VCaP (cell line): ENCODE results near the gene VIP.
"Not testable (repeated sequence)": the region's sequence is repeated elsewhere in the genome, so short reads cannot be mapped to it uniquely, and the experiment has no call there.

ENCODE experiments used
- H3K27ac ChIP-seq: fragments of 450-650 bp; 2 replicates; pipeline ENCODE4 v1.5.1; 2017
- TF ChIP-seq, protein P1 (sequence below): fragments of 450-650 bp; conservative IDR thresholded peaks from 2 replicates; pipeline ENCODE4 v1.5.1; 2017; ENCODE audit warnings: mild to moderate bottlenecking, moderate library complexity

The VIP gene

DNA sequence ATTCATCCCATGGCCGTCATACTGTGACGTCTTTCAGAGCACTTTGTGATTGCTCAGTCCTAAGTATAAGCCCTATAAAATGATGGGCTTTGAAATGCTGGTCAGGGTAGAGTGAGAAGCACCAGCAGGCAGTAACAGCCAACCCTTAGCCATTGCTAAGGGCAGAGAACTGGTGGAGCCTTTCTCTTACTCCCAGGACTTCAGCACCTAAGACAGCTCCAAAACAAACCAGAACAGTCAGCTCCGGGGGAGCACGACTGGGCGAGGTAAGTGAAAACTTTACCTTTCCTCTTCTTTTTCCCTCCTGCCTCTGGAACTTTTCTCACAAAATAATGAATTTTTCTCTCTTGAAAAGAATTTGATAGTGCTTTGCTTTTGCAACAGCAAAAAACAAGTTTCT lies at the start of gene VIP:
VIP (plus strand) TSS at position 104 of the 400 bp plus-strand sequence. CDS start 1,381 bp downstream, outside the sequence.
- TF ChIP-seq, protein P1, sequence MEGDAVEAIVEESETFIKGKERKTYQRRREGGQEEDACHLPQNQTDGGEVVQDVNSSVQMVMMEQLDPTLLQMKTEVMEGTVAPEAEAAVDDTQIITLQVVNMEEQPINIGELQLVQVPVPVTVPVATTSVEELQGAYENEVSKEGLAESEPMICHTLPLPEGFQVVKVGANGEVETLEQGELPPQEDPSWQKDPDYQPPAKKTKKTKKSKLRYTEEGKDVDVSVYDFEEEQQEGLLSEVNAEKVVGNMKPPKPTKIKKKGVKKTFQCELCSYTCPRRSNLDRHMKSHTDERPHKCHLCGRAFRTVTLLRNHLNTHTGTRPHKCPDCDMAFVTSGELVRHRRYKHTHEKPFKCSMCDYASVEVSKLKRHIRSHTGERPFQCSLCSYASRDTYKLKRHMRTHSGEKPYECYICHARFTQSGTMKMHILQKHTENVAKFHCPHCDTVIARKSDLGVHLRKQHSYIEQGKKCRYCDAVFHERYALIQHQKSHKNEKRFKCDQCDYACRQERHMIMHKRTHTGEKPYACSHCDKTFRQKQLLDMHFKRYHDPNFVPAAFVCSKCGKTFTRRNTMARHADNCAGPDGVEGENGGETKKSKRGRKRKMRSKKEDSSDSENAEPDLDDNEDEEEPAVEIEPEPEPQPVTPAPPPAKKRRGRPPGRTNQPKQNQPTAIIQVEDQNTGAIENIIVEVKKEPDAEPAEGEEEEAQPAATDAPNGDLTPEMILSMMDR = no peak

DNA sequence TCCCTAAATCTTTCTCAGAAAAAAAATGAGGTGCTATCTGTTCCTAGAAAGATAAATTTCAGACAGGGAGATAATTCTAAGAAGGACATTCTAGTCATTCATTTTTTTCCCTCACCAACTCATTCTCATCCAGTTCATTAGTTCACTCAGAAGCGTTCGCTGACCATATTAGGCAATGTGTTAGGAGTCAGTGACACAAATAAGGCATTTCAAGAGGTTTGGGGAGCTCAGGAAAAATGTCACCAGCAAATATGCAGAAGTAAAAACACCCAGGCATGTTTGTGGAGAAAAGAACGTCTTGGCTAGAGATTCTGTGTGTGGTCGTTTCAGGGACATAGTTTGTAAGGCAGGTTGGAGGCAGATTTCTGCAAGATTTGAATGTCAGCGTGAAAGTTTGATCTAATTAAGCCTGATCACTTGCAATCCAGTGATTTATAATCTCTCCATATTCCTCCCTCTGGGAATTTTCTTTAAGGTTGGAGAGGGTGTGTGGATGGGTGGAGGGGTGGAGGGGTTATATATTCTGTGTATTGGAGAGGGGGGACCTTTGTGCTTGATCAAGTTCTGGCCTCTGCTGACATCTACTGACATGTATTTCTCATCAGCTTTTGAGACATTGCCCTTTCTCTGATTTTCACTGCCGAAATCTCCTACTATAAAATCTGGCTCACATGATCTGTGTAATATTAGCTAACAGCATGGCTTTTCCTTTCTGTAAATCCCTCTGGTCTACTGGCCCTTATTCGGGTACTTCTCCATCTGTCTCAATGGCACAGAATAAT lies 49.3 kb upstream of the VIP start:
- no peak overlapping the region for H3K27ac ChIP-seq
- TF ChIP-seq, protein P1 = peak; percentile 14; the same call in 1 of the 2 replicates

More for the DNA sequence above, at the start of gene VIP:
- no peak within 1 kb of the TSS for H3K27ac ChIP-seq

DNA sequence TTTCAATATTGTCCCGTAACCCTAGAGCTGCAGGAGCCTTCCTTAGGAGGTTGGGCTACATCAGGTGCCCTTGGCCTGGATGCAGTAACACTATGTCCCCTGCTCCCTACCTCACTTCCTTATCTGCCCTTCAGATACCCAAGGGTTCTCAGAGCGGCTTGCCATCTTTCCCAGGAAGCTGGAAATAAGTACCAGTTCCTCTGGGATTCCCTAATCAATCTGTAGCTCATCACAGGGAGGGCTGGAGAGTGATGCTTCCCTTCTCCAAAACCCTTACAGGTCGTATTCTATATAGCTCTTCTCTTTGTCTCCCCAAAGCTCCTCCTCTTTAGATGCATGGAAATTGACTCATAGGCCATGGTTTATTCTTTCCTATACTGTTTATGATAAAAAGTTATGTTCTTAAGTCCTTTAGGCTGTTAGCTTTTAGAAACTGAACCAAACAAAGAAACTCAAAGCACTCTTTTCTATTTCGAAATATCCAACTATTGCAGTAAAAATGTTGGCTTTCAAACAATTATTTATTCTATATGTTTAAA lies 48.7 kb upstream of the VIP start:
- TF ChIP-seq, protein P1 = no peak
- no peak overlapping the region for H3K27ac ChIP-seq

DNA sequence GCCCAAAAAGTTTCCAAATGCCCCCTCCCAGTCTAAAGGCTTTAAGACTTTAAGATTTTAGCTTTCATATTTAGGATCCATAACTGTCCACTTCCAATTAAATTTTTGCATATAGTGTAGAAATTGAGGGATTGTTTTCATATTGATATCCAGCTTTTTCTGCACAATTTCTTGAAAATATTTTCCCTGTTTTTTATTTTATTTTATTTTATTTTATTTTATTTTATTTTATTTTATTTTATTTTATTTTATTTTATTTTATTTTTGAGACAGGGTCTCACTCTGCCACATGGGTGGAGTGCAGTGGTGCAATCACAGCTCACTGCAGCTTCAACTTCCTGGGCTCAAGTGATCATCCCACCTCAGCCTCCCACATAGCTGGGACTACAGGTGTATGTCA lies 46.8 kb upstream of the VIP start:
- not testable (repeated sequence) for H3K27ac ChIP-seq

DNA sequence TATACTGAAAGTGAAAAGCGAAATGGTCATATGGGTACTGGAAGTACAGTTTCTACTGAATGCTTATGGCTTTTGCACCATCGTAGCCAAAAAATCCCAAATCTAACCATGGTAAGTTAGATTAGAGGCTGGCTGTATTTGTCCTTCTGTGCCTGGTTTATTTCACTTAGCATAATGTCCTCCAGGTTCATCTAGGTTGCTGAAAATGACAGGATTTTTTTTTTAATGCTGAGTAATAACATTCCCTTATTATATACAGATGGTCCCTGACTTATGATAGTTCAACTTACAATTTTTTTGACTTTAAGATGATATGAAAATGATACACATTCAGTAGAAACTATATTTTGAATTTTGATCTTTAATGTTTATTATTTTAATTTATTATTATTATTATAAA lies 45.3 kb upstream of the VIP start:
- no peak overlapping the region for H3K27ac ChIP-seq
- TF ChIP-seq, protein P1 = no peak

DNA sequence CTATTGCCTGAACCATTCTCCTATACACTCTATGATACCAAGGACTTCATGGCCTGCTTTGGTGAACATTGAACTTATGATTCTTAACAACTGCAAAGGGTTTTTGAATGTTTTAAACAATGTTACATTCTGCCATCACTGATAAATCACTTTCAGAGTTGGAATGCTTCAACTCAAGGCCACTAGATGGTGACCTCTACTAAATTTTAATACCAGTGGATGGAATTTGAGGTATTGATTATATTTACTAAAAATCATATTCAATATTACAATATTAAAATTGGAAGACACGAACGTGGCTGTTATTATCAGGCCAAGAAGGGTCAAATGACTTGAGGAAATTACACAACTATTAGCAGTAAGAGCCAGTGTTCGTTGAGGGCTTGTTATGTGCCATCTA lies 34.3 kb upstream of the VIP start:
- no peak overlapping the region for H3K27ac ChIP-seq
- TF ChIP-seq, protein P1 = no peak

DNA sequence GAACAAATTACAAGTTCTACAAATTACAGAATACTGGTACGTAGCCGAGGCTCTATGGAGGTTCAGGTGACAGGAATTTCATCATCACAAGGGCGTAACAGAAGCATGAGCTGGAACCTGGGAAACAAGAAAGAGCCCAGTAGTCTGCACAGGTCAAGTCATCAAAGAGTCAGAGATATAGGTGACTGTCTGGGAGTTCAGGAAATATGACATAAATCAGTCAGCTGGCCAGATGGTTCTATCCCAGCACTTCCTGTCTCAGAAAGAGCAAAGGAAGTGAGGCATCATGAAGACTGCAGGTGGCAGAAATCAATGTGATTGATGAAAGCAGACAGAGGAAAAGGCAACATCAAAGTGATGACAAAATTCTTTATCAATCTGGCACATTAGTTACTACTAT lies 29.6 kb upstream of the VIP start:
- TF ChIP-seq, protein P1 = no peak
- H3K27ac ChIP-seq = no peak overlapping the region

DNA sequence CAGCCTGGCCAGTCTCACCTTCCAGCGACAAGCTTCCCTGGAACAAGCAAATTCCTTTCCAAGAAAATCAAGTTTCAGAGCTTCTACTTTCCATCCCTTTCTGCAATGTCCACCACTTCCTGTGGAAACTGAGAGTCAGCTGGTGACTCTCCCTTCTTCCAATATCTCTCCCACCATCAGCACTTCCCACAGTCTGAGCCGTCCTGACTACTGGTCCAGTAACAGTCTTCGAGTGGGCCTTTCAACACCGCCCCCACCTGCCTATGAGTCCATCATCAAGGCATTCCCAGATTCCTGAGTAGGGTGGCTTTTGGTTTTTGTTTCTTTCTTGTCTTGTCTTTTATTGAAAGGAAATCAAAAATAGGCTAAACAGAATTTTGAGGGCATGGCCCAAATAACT lies 28.6 kb upstream of the VIP start:
- H3K27ac ChIP-seq = no peak overlapping the region
- TF ChIP-seq, protein P1 = no peak
